ENCODE data around the gene PLA2G4E.

PLA2G4E gene

GRCh38 chr15:42014406-42014805 is 6.4 kb downstream of the PLA2G4E start:
- no peak overlapping the region for H3K27ac ChIP-seq
- TF ChIP-seq, protein P1, sequence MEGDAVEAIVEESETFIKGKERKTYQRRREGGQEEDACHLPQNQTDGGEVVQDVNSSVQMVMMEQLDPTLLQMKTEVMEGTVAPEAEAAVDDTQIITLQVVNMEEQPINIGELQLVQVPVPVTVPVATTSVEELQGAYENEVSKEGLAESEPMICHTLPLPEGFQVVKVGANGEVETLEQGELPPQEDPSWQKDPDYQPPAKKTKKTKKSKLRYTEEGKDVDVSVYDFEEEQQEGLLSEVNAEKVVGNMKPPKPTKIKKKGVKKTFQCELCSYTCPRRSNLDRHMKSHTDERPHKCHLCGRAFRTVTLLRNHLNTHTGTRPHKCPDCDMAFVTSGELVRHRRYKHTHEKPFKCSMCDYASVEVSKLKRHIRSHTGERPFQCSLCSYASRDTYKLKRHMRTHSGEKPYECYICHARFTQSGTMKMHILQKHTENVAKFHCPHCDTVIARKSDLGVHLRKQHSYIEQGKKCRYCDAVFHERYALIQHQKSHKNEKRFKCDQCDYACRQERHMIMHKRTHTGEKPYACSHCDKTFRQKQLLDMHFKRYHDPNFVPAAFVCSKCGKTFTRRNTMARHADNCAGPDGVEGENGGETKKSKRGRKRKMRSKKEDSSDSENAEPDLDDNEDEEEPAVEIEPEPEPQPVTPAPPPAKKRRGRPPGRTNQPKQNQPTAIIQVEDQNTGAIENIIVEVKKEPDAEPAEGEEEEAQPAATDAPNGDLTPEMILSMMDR (IDR thresholded peaks at IDR 0.05), result no peak
- TF ChIP-seq ZFX (IDR thresholded peaks at IDR 0.05; ENCODE audit: borderline replicate concordance), result no peak

- no peak overlapping the region for H3K27ac ChIP-seq
- no peak for TF ChIP-seq ZFX (IDR thresholded peaks at IDR 0.05; ENCODE audit: borderline replicate concordance)
- TF ChIP-seq, protein P1 (IDR thresholded peaks at IDR 0.05), result no peak
These were observed 7.8 kb downstream of the PLA2G4E start for GRCh38 chr15:42012928-42013482.

GRCh38 chr15:42012241-42012640 is 8.6 kb downstream of the PLA2G4E start:
- no peak overlapping the region for H3K27ac ChIP-seq
- no peak for TF ChIP-seq ZFX (IDR thresholded peaks at IDR 0.05; ENCODE audit: borderline replicate concordance)
- TF ChIP-seq, protein P1 (IDR thresholded peaks at IDR 0.05), result no peak

DNA sequence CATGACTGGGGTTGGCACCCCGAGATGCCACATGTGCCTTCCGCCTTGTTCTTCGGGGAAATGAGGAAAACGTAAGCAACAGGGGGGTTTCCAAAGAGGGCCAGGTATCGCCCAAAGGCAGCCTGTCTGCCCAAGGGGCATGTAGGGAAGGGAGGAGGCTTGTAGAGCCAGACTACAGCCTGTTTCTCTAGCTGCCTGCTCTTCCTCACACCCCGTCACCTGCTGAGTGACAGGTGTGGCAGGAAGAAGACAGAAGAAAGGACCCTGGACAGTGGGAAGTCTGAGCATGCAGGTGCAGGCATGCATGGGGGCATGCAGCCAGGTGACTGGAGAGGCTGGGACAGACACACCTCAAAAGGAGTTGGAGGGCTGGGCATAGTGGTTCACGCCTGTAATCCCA is 9.8 kb downstream of the PLA2G4E start:
- TF ChIP-seq ZFX (IDR thresholded peaks at IDR 0.05; ENCODE audit: borderline replicate concordance), result no peak
- TF ChIP-seq, protein P1 (IDR thresholded peaks at IDR 0.05), result no peak
- H3K27ac ChIP-seq, result no peak overlapping the region

DNA sequence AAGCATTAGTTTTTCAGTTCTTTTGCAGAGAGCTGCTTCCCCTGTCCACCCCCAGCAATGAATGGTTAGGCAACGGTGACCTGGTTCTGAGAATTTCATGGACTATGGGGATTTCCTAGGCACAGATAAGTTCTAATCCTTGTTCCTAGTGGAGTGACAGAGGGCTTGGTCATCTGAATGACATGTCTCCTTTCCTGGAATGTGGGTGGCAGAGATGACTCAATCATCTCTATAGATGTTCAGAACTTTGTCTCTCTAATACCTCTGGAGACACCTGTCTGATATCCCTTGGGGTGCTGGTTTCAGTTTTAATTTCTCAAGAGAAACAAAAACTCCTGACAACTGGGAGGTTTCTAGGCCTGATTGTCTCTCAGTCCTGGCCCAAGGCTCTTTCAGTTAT is 10.4 kb downstream of the PLA2G4E start:
- H3K27ac ChIP-seq, result no peak overlapping the region
- TF ChIP-seq, protein P1 (IDR thresholded peaks at IDR 0.05), result no peak
- no peak for TF ChIP-seq ZFX (IDR thresholded peaks at IDR 0.05; ENCODE audit: borderline replicate concordance)

DNA sequence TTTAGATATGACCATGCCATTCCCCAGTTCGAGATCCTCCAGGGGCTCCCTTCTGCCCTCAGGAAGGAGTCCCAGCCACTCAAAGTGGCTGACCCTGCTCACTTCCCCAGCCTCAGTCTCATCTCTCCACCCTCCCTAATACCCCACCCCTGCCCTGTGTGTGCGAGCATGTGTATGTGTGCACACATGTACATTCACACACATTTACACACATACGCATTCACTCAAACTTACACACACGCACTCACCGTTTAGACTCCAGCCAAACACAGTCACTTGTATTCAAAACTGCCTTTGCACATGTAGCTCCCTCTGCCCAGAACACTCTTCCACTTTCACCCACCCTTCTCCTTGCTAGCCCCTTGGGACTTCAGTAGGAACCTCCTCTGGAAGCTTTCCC is 11.4 kb downstream of the PLA2G4E start:
- no peak overlapping the region for H3K27ac ChIP-seq
- TF ChIP-seq, protein P1 (IDR thresholded peaks at IDR 0.05), result no peak
- TF ChIP-seq ZFX (IDR thresholded peaks at IDR 0.05; ENCODE audit: borderline replicate concordance), result no peak

- TF ChIP-seq, protein P1 (IDR thresholded peaks at IDR 0.05), result no peak
- no peak for TF ChIP-seq ZFX (IDR thresholded peaks at IDR 0.05; ENCODE audit: borderline replicate concordance)
- H3K27ac ChIP-seq, result no peak overlapping the region
These were observed 11.8 kb downstream of the PLA2G4E start for GRCh38 chr15:42009022-42009421.

Data from 22Rv1 (cell line).